ENCODE results near the gene SLC6A18. TPM values are rescaled to one million over a fixed set of nuclear protein-coding genes. Genes with fewer than 3 reads are reported as not detected.

SLC6A18 gene
- total and polyA plus RNA-seq, 2 of the 4 experiments (the other 2 are of a cell fraction), result not detected

DNA sequence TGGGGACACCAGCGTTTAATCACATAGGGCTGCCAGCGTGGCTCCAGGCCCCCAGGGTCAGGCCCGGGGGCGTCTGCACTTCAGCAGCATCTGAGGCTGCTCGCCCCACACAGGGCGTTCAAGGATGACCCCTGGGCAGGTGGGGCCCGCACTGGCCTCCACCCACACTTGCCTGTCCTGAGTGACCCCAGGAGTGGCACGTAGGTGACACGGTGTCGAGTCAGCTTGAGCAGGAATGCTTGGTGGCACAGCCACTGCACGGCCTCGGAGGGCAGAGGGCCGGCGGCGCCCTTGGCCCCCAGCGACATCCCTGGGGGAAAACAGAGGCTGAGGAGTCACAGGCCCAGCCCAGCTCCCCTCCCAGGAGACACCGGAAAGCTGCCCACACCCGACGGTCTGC lies 29.0 kb downstream of the SLC6A18 start:
- Histone ChIP-seq H3K14ac (replicated peaks; ENCODE audit: low read depth, low read length) (no peak overlapping the region), H2BK120ac (ENCODE audit: low read depth, low read length) (no peak overlapping the region), H3K36me3 (ENCODE audit: control insufficient read depth, insufficient read depth, low read length) (no peaks in the 10 kb centered on the region), H3K9me1 (ENCODE audit: insufficient read depth, low read length) (no peaks in the 10 kb centered on the region), H3K27me3 (ENCODE audit: control insufficient read depth, insufficient read depth, low read length) (no peaks in the 10 kb centered on the region; the same call in 1 of the 2 replicates), H3K9me3 (ENCODE audit: control insufficient read depth, insufficient read depth, low read length) (peaks cover 8% of the 10 kb centered on the region), H2AK5ac (ENCODE audit: low read depth, low read length) (no peak overlapping the region), H3K56ac (ENCODE audit: extremely low read depth, insufficient read depth, low read length) (no peak overlapping the region), H3K4me3 (ENCODE audit: insufficient read depth, low read depth, low read length) (no peak overlapping the region), H3K4ac (ENCODE audit: low read depth, low read length) (no peak overlapping the region), H3K4me2 (ENCODE audit: low read depth, low read length) (no peak overlapping the region), H2BK20ac (ENCODE audit: low read depth, low read length) (no peak overlapping the region), H2BK5ac (ENCODE audit: low read depth, low read length, poor library complexity, severe bottlenecking) (no peak overlapping the region), H3K27ac (ENCODE audit: insufficient read depth, low read length) (no peak overlapping the region), H3K9ac (ENCODE audit: low read depth, low read length) (no peak overlapping the region), H2AFZ (replicated peaks; ENCODE audit: low read length, poor library complexity) (no peak overlapping the region), H4K8ac (ENCODE audit: low read depth in 2 of 2, low read length in 2 of 2) (no peak overlapping the region), H3K18ac (ENCODE audit: low read depth, low read length) (no peak overlapping the region), H2AK9ac (replicated peaks; ENCODE audit: low read depth, low read length, poor library complexity) (no peak overlapping the region), H4K20me1 (ENCODE audit: insufficient read depth, low read length) (no peaks in the 10 kb centered on the region), H3K23ac (ENCODE audit: low read depth, low read length) (no peak overlapping the region), H4K5ac (ENCODE audit: low read depth, low read length) (no peak overlapping the region), H2BK15ac (ENCODE audit: low read depth, low read length) (no peak overlapping the region), H3K79me1 (ENCODE audit: low read depth in 1 of 2, low read length in 2 of 2) (no peaks in the 10 kb centered on the region), H4K91ac (ENCODE audit: insufficient read depth, low read depth, low read length) (no peak overlapping the region), H3K4me1 (ENCODE audit: control insufficient read depth, insufficient read depth, low read length) (no peaks in the 10 kb centered on the region)
- in situ Hi-C loops (cut with MboI; ENCODE audit: low sequenced_read_pairs), result no loop called here
- dilution Hi-C loops (cut with HindIII; ENCODE audit: low sequenced_read_pairs, unreplicated experiment), result no loop called here
- TF ChIP-seq BHLHE40 (IDR thresholded peaks at IDR 0.05; ENCODE audit: low read depth, low read length), result no peak
- 71% methylated on average over 3 of the region's 19 CpGs; no CpG with 5 or more reads in 1 of the 2 experiments for WGBS, 2 experiments (ENCODE audit: extremely low coverage in 2 of 2, insufficient read length in 1 of 2)
- intact Hi-C loops (cut with micrococcal nuclease), result no loop called here
- BruUV-seq (replicated peaks), result no TSS peak
- DNase-seq (no peak), ATAC-seq (ENCODE audit: low read depth) (no peak)
- ChIA-PET CTCF (no interaction called here), POLR2A (ENCODE audit: unreplicated experiment) (no interaction called here)
